Measurements from ENCODE around the gene IGSF3.

Gene IGSF3

DNA sequence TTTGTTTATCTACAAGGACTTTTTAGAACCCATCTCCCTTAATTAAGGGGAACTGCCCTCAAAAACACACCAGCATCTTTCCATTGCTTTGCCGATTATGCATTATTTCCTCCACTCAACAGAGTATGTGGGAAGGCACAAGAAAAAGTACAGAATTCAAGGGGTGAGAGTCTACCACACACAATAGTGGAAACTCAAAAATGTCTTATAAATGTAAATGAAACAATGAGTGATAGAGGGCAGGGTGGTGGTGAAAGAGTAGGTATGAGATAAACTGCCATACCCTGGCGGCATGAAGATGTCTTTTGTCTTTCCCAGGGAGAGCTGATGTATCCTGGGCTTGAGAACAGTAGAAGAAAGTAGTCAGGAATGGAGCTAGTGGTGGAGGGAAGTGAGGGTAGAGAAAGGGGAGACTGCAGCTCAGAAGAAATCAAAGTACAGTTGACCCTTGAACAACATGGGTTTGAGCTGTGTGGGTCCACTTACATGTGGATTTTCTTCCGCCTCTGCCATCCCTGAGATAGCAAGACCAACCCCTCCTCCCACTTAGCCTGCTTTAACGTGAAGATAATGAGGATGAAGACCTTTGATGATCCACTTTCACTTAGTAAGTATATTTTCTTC, 121.1 kb downstream of the IGSF3 start:
- no peak for TF ChIP-seq ESRRG (CRISPR knock-in tag; IDR thresholded peaks at IDR 0.05)
- TF ChIP-seq BACH2 (CRISPR knock-in tag; IDR thresholded peaks at IDR 0.05; ENCODE audit: borderline replicate concordance) = no peak
- TF ChIP-seq ARNTL (CRISPR knock-in tag; IDR thresholded peaks at IDR 0.05; ENCODE audit: borderline replicate concordance, low read depth) = no peak
- no peak for TF ChIP-seq OSR1 (CRISPR knock-in tag; IDR thresholded peaks at IDR 0.05)
- TF ChIP-seq PPARA (CRISPR knock-in tag; IDR thresholded peaks at IDR 0.05; ENCODE audit: borderline replicate concordance) = no peak
- TF ChIP-seq, protein P1, sequence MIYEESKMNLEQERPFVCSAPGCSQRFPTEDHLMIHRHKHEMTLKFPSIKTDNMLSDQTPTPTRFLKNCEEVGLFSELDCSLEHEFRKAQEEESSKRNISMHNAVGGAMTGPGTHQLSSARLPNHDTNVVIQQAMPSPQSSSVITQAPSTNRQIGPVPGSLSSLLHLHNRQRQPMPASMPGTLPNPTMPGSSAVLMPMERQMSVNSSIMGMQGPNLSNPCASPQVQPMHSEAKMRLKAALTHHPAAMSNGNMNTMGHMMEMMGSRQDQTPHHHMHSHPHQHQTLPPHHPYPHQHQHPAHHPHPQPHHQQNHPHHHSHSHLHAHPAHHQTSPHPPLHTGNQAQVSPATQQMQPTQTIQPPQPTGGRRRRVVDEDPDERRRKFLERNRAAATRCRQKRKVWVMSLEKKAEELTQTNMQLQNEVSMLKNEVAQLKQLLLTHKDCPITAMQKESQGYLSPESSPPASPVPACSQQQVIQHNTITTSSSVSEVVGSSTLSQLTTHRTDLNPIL (CRISPR knock-in tag; IDR thresholded peaks at IDR 0.05; ENCODE audit: low read depth) = no peak
- no peak for TF ChIP-seq TOX (CRISPR knock-in tag; IDR thresholded peaks at IDR 0.05; ENCODE audit: borderline replicate concordance)
- TF ChIP-seq, protein P2, sequence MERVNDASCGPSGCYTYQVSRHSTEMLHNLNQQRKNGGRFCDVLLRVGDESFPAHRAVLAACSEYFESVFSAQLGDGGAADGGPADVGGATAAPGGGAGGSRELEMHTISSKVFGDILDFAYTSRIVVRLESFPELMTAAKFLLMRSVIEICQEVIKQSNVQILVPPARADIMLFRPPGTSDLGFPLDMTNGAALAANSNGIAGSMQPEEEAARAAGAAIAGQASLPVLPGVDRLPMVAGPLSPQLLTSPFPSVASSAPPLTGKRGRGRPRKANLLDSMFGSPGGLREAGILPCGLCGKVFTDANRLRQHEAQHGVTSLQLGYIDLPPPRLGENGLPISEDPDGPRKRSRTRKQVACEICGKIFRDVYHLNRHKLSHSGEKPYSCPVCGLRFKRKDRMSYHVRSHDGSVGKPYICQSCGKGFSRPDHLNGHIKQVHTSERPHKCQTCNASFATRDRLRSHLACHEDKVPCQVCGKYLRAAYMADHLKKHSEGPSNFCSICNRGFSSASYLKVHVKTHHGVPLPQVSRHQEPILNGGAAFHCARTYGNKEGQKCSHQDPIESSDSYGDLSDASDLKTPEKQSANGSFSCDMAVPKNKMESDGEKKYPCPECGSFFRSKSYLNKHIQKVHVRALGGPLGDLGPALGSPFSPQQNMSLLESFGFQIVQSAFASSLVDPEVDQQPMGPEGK (CRISPR knock-in tag; IDR thresholded peaks at IDR 0.05; ENCODE audit: borderline replicate concordance) = no peak
- no peak for TF ChIP-seq ZNF8 (CRISPR knock-in tag; IDR thresholded peaks at IDR 0.05)
- no peak for TF ChIP-seq TCF4 (CRISPR knock-in tag; IDR thresholded peaks at IDR 0.05; ENCODE audit: borderline replicate concordance)
- TF ChIP-seq SNAI2 (CRISPR knock-in tag; IDR thresholded peaks at IDR 0.05) = no peak
- TF ChIP-seq ZFP3 (CRISPR knock-in tag; IDR thresholded peaks at IDR 0.05) = no peak
- TF ChIP-seq, protein P3, sequence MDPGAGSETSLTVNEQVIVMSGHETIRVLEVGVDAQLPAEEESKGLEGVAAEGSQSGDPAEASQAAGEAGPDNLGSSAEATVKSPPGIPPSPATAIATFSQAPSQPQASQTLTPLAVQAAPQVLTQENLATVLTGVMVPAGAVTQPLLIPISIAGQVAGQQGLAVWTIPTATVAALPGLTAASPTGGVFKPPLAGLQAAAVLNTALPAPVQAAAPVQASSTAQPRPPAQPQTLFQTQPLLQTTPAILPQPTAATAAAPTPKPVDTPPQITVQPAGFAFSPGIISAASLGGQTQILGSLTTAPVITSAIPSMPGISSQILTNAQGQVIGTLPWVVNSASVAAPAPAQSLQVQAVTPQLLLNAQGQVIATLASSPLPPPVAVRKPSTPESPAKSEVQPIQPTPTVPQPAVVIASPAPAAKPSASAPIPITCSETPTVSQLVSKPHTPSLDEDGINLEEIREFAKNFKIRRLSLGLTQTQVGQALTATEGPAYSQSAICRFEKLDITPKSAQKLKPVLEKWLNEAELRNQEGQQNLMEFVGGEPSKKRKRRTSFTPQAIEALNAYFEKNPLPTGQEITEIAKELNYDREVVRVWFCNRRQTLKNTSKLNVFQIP (CRISPR knock-in tag; IDR thresholded peaks at IDR 0.05; ENCODE audit: borderline replicate concordance, low read depth) = no peak
- ATAC-seq = no peak

DNA sequence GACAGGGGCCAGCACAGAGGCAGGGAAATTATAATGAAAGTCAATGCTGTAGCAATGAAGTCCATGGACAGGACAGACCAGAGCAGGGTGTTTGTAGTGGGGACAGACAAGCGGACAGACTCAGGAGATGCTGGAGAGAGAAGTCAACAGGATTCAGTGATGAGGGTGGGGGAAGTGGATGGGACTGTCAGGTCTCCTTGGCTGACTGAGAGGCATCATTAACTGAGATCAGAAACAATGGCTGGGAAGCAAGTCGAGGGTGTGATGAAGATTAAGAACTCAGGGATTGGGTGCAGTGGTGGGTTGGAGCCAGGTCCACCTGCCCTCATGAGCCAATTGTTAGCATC, 122.2 kb downstream of the IGSF3 start:
- no peak for ATAC-seq
- TF ChIP-seq TCF4 (CRISPR knock-in tag; IDR thresholded peaks at IDR 0.05; ENCODE audit: borderline replicate concordance) (no peak), TOX (CRISPR knock-in tag; IDR thresholded peaks at IDR 0.05; ENCODE audit: borderline replicate concordance) (no peak), GLIS3 (CRISPR knock-in tag; IDR thresholded peaks at IDR 0.05) (no peak), ZC3H10 (CRISPR knock-in tag; IDR thresholded peaks at IDR 0.05) (no peak), ESRRG (CRISPR knock-in tag; IDR thresholded peaks at IDR 0.05) (no peak), ZNF70 (CRISPR knock-in tag; IDR thresholded peaks at IDR 0.05) (no peak), ZFP3 (CRISPR knock-in tag; IDR thresholded peaks at IDR 0.05) (no peak), OSR1 (CRISPR knock-in tag; IDR thresholded peaks at IDR 0.05) (no peak), ZFP30 (CRISPR knock-in tag; IDR thresholded peaks at IDR 0.05) (no peak), CSDC2 (CRISPR knock-in tag; IDR thresholded peaks at IDR 0.05) (no peak), RARB (CRISPR knock-in tag; IDR thresholded peaks at IDR 0.05) (no peak), SNAI2 (CRISPR knock-in tag; IDR thresholded peaks at IDR 0.05) (no peak), PPARA (CRISPR knock-in tag; IDR thresholded peaks at IDR 0.05; ENCODE audit: borderline replicate concordance) (no peak), ZNF565 (CRISPR knock-in tag; conservative IDR thresholded peaks at IDR 0.05; ENCODE audit: low read depth) (no peak)
- TF ChIP-seq, protein P4, sequence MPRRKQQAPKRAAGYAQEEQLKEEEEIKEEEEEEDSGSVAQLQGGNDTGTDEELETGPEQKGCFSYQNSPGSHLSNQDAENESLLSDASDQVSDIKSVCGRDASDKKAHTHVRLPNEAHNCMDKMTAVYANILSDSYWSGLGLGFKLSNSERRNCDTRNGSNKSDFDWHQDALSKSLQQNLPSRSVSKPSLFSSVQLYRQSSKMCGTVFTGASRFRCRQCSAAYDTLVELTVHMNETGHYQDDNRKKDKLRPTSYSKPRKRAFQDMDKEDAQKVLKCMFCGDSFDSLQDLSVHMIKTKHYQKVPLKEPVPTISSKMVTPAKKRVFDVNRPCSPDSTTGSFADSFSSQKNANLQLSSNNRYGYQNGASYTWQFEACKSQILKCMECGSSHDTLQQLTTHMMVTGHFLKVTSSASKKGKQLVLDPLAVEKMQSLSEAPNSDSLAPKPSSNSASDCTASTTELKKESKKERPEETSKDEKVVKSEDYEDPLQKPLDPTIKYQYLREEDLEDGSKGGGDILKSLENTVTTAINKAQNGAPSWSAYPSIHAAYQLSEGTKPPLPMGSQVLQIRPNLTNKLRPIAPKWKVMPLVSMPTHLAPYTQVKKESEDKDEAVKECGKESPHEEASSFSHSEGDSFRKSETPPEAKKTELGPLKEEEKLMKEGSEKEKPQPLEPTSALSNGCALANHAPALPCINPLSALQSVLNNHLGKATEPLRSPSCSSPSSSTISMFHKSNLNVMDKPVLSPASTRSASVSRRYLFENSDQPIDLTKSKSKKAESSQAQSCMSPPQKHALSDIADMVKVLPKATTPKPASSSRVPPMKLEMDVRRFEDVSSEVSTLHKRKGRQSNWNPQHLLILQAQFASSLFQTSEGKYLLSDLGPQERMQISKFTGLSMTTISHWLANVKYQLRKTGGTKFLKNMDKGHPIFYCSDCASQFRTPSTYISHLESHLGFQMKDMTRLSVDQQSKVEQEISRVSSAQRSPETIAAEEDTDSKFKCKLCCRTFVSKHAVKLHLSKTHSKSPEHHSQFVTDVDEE (CRISPR knock-in tag; IDR thresholded peaks at IDR 0.05) = no peak
- TF ChIP-seq, protein P5, sequence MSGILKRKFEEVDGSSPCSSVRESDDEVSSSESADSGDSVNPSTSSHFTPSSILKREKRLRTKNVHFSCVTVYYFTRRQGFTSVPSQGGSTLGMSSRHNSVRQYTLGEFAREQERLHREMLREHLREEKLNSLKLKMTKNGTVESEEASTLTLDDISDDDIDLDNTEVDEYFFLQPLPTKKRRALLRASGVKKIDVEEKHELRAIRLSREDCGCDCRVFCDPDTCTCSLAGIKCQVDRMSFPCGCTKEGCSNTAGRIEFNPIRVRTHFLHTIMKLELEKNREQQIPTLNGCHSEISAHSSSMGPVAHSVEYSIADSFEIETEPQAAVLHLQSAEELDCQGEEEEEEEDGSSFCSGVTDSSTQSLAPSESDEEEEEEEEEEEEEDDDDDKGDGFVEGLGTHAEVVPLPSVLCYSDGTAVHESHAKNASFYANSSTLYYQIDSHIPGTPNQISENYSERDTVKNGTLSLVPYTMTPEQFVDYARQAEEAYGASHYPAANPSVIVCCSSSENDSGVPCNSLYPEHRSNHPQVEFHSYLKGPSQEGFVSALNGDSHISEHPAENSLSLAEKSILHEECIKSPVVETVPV (CRISPR knock-in tag; IDR thresholded peaks at IDR 0.05) = no peak
- TF ChIP-seq, protein P1 (CRISPR knock-in tag; IDR thresholded peaks at IDR 0.05; ENCODE audit: low read depth) = no peak
- TF ChIP-seq, protein P3 (CRISPR knock-in tag; IDR thresholded peaks at IDR 0.05; ENCODE audit: borderline replicate concordance, low read depth) = no peak
- TF ChIP-seq, protein P2 (CRISPR knock-in tag; IDR thresholded peaks at IDR 0.05; ENCODE audit: borderline replicate concordance) = no peak

Measured in SK-N-SH treated with all-trans-retinoic acid at 6 μM for 48 hours (cell line).